Parathyroid adenoma (tissue), 2 donors: Measurements from ENCODE around the gene CCDC192.
A peak's percentile ranks its signal among the peaks of the same experiment; 100 is the strongest.

Experiments used
- H2AFZ ChIP-seq: fragments of 300-600 bp; sonication (generic); one replicate; pipeline ENCODE4 v1.7.0; 2017; ENCODE audit warnings: antibody characterized with exemption, mild to moderate bottlenecking
- H3K27ac ChIP-seq: fragments of 300-600 bp; sonication (generic); one replicate; pipeline ENCODE4 v1.7.0; 2017
- H3K27me3 ChIP-seq: fragments of 300-600 bp; sonication (generic); one replicate; pipeline ENCODE4 v1.7.0; 2017; ENCODE audit warnings: low read length; ENCODE audit not compliant: control insufficient read depth, insufficient read depth
- H3K36me3 ChIP-seq: fragments of 300-600 bp; sonication (generic); one replicate; pipeline ENCODE4 v1.7.0; 2017; ENCODE audit warnings: low read length; ENCODE audit not compliant: control insufficient read depth, insufficient read depth
- H3K4me1 ChIP-seq: fragments of 300-600 bp; sonication (generic); one replicate; pipeline ENCODE4 v1.7.0; 2017; ENCODE audit warnings: control low read depth
- H3K4me2 ChIP-seq: fragments of 300-600 bp; sonication (generic); one replicate; pipeline ENCODE4 v1.7.0; 2017; ENCODE audit warnings: low read length
- H3K4me3 ChIP-seq: fragments of 300-600 bp; sonication (generic); one replicate; pipeline ENCODE4 v1.7.0; 2017; ENCODE audit warnings: low read depth, low read length
- H3K79me2 ChIP-seq: fragments of 300-600 bp; sonication (generic); one replicate; pipeline ENCODE4 v1.7.0; 2017; ENCODE audit warnings: control low read depth
- H3K9ac ChIP-seq: fragments of 300-600 bp; sonication (generic); one replicate; pipeline ENCODE4 v1.7.0; 2017; ENCODE audit warnings: mild to moderate bottlenecking
- H3K9me3 ChIP-seq: fragments of 300-600 bp; sonication (generic); one replicate; pipeline ENCODE4 v1.7.0; 2017; ENCODE audit warnings: low read length; ENCODE audit not compliant: control insufficient read depth
- CTCF ChIP-seq: fragments of 300-600 bp; sonication (generic); IDR thresholded peaks from one replicate; pipeline ENCODE4 v1.7.0; 2017; ENCODE audit warnings: antibody characterized with exemption, mild to moderate bottlenecking
- donor health status: primary hyperparathyroidism.

Gene CCDC192

GRCh38 chr5:127911619-127912018 is 208.4 kb downstream of the CCDC192 start:
- Histone ChIP-seq H2AFZ (no peak overlapping the region), H3K4me1 (no peaks in the 10 kb centered on the region), H3K36me3 (no peaks in the 10 kb centered on the region), H3K79me2 (no peaks in the 10 kb centered on the region), H3K9me3 (no peaks in the 10 kb centered on the region), H3K9ac (no peak overlapping the region), H3K4me3 (no peak overlapping the region), H3K27me3 (no peaks in the 10 kb centered on the region), H3K27ac (no peak overlapping the region), H3K4me2 (no peak overlapping the region)
- no peak for TF ChIP-seq CTCF

DNA sequence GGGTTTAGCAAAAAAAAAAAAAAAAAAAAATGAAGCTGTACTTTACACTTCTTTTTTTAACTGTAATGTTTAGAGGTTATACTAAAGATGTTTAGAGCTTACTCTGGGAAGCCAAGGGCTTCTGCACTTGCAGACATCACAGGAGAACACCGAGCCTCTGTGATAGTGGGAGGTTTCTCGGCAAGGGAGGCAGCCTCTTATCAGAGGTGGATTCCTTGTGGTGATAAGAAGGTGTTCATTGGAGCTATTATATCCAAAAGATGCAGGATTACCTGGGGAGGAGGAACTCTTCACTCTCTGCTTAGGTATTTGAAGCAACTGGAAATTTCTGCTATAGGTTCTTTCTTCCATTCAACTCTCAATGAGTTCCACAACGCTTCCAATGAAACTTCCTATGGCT is 209.2 kb downstream of the CCDC192 start:
- TF ChIP-seq CTCF = no peak
- Histone ChIP-seq H3K36me3 (no peaks in the 10 kb centered on the region), H3K4me1 (no peaks in the 10 kb centered on the region), H3K4me2 (no peak overlapping the region), H3K4me3 (no peak overlapping the region), H3K9me3 (no peaks in the 10 kb centered on the region), H3K27me3 (no peaks in the 10 kb centered on the region), H3K9ac (no peak overlapping the region), H3K27ac (no peak overlapping the region), H2AFZ (no peak overlapping the region), H3K79me2 (no peaks in the 10 kb centered on the region)

DNA sequence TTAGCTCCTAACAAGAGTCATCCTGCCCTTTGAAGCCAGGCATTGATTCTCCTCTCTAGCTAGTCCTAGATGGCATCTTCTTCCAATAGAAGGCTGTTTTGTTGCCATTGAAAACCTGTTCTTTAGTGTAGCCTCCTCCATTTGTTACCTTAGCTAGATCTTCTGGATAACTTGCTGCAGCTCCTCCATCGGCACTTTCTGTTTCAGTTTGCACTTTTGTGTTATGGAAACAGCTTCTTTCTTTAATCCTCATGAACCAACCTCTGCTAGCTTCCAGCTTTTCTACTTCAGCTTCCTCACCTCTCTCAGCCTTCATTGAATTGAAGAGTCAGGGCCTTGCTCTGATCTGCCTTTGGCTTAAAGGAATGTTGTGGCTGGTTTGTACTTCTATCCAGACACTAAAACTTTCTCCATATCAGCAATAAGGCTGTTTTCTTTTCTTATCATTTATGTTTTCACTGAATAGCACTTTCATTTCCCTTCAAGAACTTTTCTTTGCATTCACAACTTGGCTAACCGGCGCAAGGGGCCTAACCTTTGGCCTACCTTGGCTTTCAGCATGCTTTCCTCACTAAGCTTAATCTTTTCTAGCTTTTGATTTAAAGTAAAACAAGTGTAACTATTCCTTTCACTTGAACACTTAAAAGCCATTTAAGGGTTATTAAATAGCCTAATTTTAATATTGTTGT is 213.8 kb downstream of the CCDC192 start:
- Histone ChIP-seq H3K9ac (no peak overlapping the region), H2AFZ (peak overlapping the region; percentile 9), H3K9me3 (no peaks in the 10 kb centered on the region), H3K27ac (no peak overlapping the region), H3K4me2 (no peak overlapping the region), H3K36me3 (no peaks in the 10 kb centered on the region), H3K27me3 (no peaks in the 10 kb centered on the region), H3K79me2 (no peaks in the 10 kb centered on the region), H3K4me1 (no peaks in the 10 kb centered on the region), H3K4me3 (no peak overlapping the region)
- no peak for TF ChIP-seq CTCF

GRCh38 chr5:127919006-127919796 is 216.0 kb downstream of the CCDC192 start:
- Histone ChIP-seq H3K4me2 (no peak overlapping the region), H3K9ac (no peak overlapping the region), H3K27me3 (no peaks in the 10 kb centered on the region), H3K9me3 (no peaks in the 10 kb centered on the region), H3K36me3 (no peaks in the 10 kb centered on the region), H3K79me2 (no peaks in the 10 kb centered on the region), H3K27ac (no peak overlapping the region), H3K4me1 (no peaks in the 10 kb centered on the region), H2AFZ (no peak overlapping the region), H3K4me3 (no peak overlapping the region)
- no peak for TF ChIP-seq CTCF
